ENCODE data around the gene CEL.

The CEL gene

GRCh38 chr9:133120501-133121197, 58.9 kb downstream of the CEL start:
- H4K20me1 ChIP-seq (ENCODE audit: insufficient read depth, low read length), result peaks cover 56% of the 10 kb centered on the region
- peak overlapping the region; percentile 39; the same call in 1 of the 2 replicates for H2AFZ ChIP-seq (ENCODE audit: low read depth, low read length)
- H3K27me3 ChIP-seq (ENCODE audit: low read depth, low read length), result no peaks in the 10 kb centered on the region
- H3K4me3 ChIP-seq (ENCODE audit: low read length), result peak overlapping the region; percentile 90
- no peak overlapping the region for H3K27ac ChIP-seq (ENCODE audit: low read length)
- peak overlapping the region; percentile 71 for H3K9ac ChIP-seq (ENCODE audit: low read length)
- peaks cover 36% of the 10 kb centered on the region for H3K4me1 ChIP-seq (ENCODE audit: low read length)
- no peak for TF ChIP-seq CTCF (IDR thresholded peaks at IDR 0.05; ENCODE audit: low read depth, low read length)
- no peak for TF ChIP-seq EZH2phosphoT487 (IDR thresholded peaks at IDR 0.05; ENCODE audit: low read depth)
- peaks cover 9% of the 10 kb centered on the region for H3K79me2 ChIP-seq (ENCODE audit: low read length)
- peak overlapping the region; percentile 98 for H3K4me2 ChIP-seq (ENCODE audit: low read length)
- no peaks in the 10 kb centered on the region for H3K9me3 ChIP-seq (ENCODE audit: insufficient read depth, low read length)
- no peaks in the 10 kb centered on the region for H3K36me3 ChIP-seq (replicated peaks; ENCODE audit: low read depth, low read length)
